Nephron (organoid): ENCODE results near the gene SORL1.

Experiments
- H3K27ac Mint-ChIP-seq, 3 experiments: 2 replicates each; pipeline ENCODE4 v1.8.0; 2020; ENCODE audit warnings: mixed read lengths in 3 of 3, mild to moderate bottlenecking in 2 of 3, moderate library complexity in 1 of 3
- H3K27me3 Mint-ChIP-seq: 2 replicates; pipeline ENCODE4 v1.8.0; 2021; ENCODE audit warnings: low read depth, mild to moderate bottlenecking, moderate library complexity, mixed read lengths
- H3K36me3 Mint-ChIP-seq: 2 replicates; pipeline ENCODE4 v1.8.0; 2020; ENCODE audit warnings: low read depth, mixed read lengths
- H3K4me1 Mint-ChIP-seq: 2 replicates; pipeline ENCODE4 v1.8.0; 2020; ENCODE audit warnings: mixed read lengths
- H3K4me3 Mint-ChIP-seq, 3 experiments: 2 replicates each; pipeline ENCODE4 v1.8.0; 2020; ENCODE audit warnings: mild to moderate bottlenecking in 3 of 3, mixed read lengths in 3 of 3, moderate library complexity in 2 of 3
- H3K9me3 Mint-ChIP-seq: 2 replicates; pipeline ENCODE4 v1.8.0; 2020; ENCODE audit warnings: mixed read lengths
- CTCF ChIP-seq, 3 experiments: fragments of 200-600 bp; sonication (generic); IDR thresholded peaks; one replicate each; pipeline ENCODE4 v1.5.0; 2021; ENCODE audit warnings: antibody characterized with exemption in 3 of 3; ENCODE audit not compliant: unreplicated experiment in 3 of 3

The SORL1 gene

GRCh38 chr11:121482231-121483129, 30.4 kb downstream of the SORL1 start:
- no peaks in the 10 kb centered on the region for H3K9me3 Mint-ChIP-seq
- H3K4me1 Mint-ChIP-seq = peaks cover 18% of the 10 kb centered on the region
- H3K4me3 Mint-ChIP-seq = no peak overlapping the region
- peaks cover 4% of the 10 kb centered on the region for H3K27me3 Mint-ChIP-seq
- peaks cover 4% of the 10 kb centered on the region for H3K36me3 Mint-ChIP-seq
- no peak overlapping the region for H3K27ac Mint-ChIP-seq
- TF ChIP-seq CTCF (IDR thresholded peaks at IDR 0.05; ENCODE audit: unreplicated experiment in 3 of 3) = no peak

GRCh38 chr11:121483805-121484480, 31.8 kb downstream of the SORL1 start:
- no peak overlapping the region for H3K27ac Mint-ChIP-seq
- no peaks in the 10 kb centered on the region for H3K9me3 Mint-ChIP-seq
- no peak overlapping the region for H3K4me3 Mint-ChIP-seq
- peaks cover 9% of the 10 kb centered on the region for H3K36me3 Mint-ChIP-seq
- H3K4me1 Mint-ChIP-seq = peaks cover 18% of the 10 kb centered on the region
- TF ChIP-seq CTCF (IDR thresholded peaks at IDR 0.05; ENCODE audit: unreplicated experiment in 3 of 3) = no peak
- H3K27me3 Mint-ChIP-seq = peaks cover 4% of the 10 kb centered on the region

- Mint-ChIP-seq H3K27ac (no peak overlapping the region), H3K9me3 (no peaks in the 10 kb centered on the region), H3K4me1 (peaks cover 8% of the 10 kb centered on the region), H3K36me3 (peaks cover 14% of the 10 kb centered on the region), H3K27me3 (peaks cover 4% of the 10 kb centered on the region), H3K4me3 (no peak overlapping the region)
- TF ChIP-seq CTCF (IDR thresholded peaks at IDR 0.05; ENCODE audit: unreplicated experiment in 3 of 3) = no peak
Observed at GRCh38 chr11:121485216-121485615, 33.1 kb downstream of the SORL1 start.

- peaks cover 19% of the 10 kb centered on the region for H3K36me3 Mint-ChIP-seq
- no peak for TF ChIP-seq CTCF (IDR thresholded peaks at IDR 0.05; ENCODE audit: unreplicated experiment in 3 of 3)
- no peaks in the 10 kb centered on the region for H3K9me3 Mint-ChIP-seq
- no peak overlapping the region for H3K27ac Mint-ChIP-seq
- H3K4me1 Mint-ChIP-seq = peaks cover 8% of the 10 kb centered on the region
- H3K4me3 Mint-ChIP-seq = no peak overlapping the region
- peaks cover 4% of the 10 kb centered on the region for H3K27me3 Mint-ChIP-seq
Observed at GRCh38 chr11:121486054-121486453, 33.9 kb downstream of the SORL1 start.

- Mint-ChIP-seq H3K27ac (no peak overlapping the region), H3K27me3 (peaks cover 4% of the 10 kb centered on the region), H3K4me1 (peaks cover 8% of the 10 kb centered on the region), H3K36me3 (peaks cover 20% of the 10 kb centered on the region), H3K9me3 (no peaks in the 10 kb centered on the region), H3K4me3 (no peak overlapping the region)
- TF ChIP-seq CTCF (IDR thresholded peaks at IDR 0.05; ENCODE audit: unreplicated experiment in 3 of 3) = no peak
Observed at GRCh38 chr11:121487191-121487590, 35.1 kb downstream of the SORL1 start.
